HUES48 (cell line): ENCODE data around the gene SPACA5B.
"Not testable (repeated sequence)": the region's sequence is repeated elsewhere in the genome, so short reads cannot be mapped to it uniquely, and the experiment has no call there.

Experiments used
- H3K27ac ChIP-seq: one replicate; pipeline ENCODE4 v1.7.0; 2013; ENCODE audit warnings: low read depth, low read length, inconsistent platforms
- H3K27me3 ChIP-seq: 2 replicates; pipeline ENCODE4 v1.6.1; 2013; ENCODE audit warnings: mild to moderate bottlenecking, low read length; ENCODE audit not compliant: control insufficient read depth, insufficient read depth
- H3K36me3 ChIP-seq: 2 replicates; pipeline ENCODE4 v1.6.1; 2013; ENCODE audit warnings: low read length; ENCODE audit not compliant: control insufficient read depth, insufficient read depth
- H3K4me1 ChIP-seq: 2 replicates; pipeline ENCODE4 v1.6.1; 2013; ENCODE audit warnings: mild to moderate bottlenecking, low read length; ENCODE audit not compliant: control insufficient read depth, insufficient read depth
- H3K4me3 ChIP-seq: 2 replicates; pipeline ENCODE4 v1.5.1; 2013; ENCODE audit warnings: mild to moderate bottlenecking, low read depth, low read length
- H3K9ac ChIP-seq: 2 replicates; pipeline ENCODE4 v1.6.1; 2013; ENCODE audit warnings: mild to moderate bottlenecking, low read depth, low read length, moderate library complexity
- H3K9me3 ChIP-seq: 2 replicates; pipeline ENCODE4 v1.6.1; 2013; ENCODE audit warnings: low read length; ENCODE audit not compliant: control insufficient read depth, insufficient read depth

The SPACA5B gene

GRCh38 chrX:48139076-48139475 lies 8.7 kb downstream of the SPACA5B start:
- H3K9me3 ChIP-seq, H3K27ac ChIP-seq, H3K36me3 ChIP-seq, H3K4me1 ChIP-seq, H3K4me3 ChIP-seq, H3K9ac ChIP-seq, H3K27me3 ChIP-seq: not testable (repeated sequence)

- not testable (repeated sequence) for H3K9me3 ChIP-seq, H3K36me3 ChIP-seq, H3K4me3 ChIP-seq, H3K9ac ChIP-seq, H3K27me3 ChIP-seq, H3K4me1 ChIP-seq, H3K27ac ChIP-seq
Observed at GRCh38 chrX:48141810-48142508, 11.5 kb downstream of the SPACA5B start.

DNA sequence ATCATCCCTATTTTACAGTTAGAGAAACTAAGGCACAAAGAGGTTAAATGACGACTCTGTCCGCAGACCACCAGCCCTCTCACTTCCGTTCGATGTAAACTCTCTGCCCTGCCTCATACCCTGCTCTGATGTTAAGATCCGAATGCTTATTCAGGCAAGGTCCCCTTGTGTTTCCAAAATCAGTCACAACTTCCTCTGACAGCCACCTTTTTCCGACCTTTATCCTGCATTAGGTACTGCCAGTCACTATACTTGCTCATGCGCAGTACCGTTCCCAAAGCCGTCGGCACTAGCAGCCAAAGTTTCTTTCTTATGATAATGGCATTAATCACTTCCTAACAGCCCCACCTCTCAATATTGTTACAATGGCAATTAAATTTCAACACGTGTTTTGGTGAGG lies 12.3 kb downstream of the SPACA5B start:
- not testable (repeated sequence) for H3K27ac ChIP-seq, H3K4me1 ChIP-seq, H3K27me3 ChIP-seq, H3K4me3 ChIP-seq, H3K9me3 ChIP-seq, H3K36me3 ChIP-seq, H3K9ac ChIP-seq

DNA sequence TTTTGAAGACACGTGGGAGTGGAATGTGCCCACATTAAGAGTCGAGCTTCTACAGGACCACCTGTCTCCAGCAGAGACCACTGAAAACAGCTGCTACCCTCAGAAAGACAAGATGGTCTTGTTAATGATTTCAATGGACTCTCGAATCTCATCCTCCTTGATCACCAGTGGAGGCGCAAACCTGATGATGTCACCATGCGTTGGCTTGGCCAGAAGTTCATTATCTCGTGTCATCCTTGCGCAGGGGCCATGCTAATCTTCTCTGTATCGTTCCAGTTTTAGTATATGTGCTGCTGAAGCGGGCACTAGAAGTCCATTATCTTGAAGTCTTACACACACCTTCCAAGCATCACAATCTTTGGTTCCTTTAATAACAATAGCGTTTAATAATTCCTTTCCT lies 23.3 kb downstream of the SPACA5B start:
- Histone ChIP-seq H3K9me3 (peaks cover 23% of the 10 kb centered on the region), H3K9ac (no peak overlapping the region), H3K4me3 (no peak overlapping the region), H3K4me1 (no peaks in the 10 kb centered on the region), H3K27ac (no peak overlapping the region), H3K27me3 (no peaks in the 10 kb centered on the region), H3K36me3 (no peaks in the 10 kb centered on the region)

DNA sequence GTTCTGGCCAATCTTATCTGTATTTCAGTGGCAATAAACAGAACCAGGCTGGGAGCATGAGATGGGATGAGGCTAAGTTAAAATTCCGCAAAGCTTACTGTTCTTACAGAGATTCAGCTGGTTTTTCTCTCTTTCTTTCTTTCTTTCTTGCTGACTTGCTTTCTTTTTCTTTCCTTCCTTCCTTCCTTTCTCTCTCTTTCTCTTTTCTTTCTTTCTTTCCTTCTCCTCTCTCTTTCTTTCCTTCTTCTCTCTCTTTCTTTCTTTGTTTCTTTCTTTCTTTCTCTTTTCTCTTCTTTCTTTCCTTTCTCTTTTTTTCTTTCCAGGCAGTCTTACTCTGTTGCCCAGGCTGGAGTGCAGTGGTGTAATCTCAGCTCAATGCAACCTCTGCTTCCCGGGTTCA lies 24.4 kb downstream of the SPACA5B start:
- Histone ChIP-seq H3K4me1 (no peaks in the 10 kb centered on the region), H3K27me3 (no peaks in the 10 kb centered on the region)

DNA sequence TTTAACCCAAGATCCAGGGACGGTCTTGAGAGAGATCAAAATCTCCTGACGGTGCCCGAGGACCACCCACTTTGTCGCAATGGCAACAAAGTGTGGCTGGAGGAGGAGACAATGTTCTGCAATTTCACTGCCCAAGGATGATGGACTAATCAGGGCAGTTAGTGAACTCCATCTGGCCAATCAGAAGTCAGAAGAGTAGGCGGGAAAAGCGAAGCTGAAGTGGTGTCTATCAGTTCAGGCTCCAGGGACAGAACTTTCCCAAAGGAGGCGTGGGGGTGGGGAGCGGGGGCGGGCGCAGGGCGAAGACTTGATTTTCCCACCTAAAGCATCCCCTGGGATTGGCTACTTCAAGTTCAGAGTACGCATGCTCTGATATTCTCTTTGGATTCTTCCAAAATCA lies 25.6 kb downstream of the SPACA5B start:
- Histone ChIP-seq H3K4me1 (no peaks in the 10 kb centered on the region), H3K9ac (no peak overlapping the region), H3K4me3 (no peak overlapping the region), H3K27me3 (no peaks in the 10 kb centered on the region), H3K9me3 (peaks cover 20% of the 10 kb centered on the region), H3K36me3 (no peaks in the 10 kb centered on the region), H3K27ac (no peak overlapping the region)

More for the DNA sequence above, 24.4 kb downstream of the SPACA5B start:
- H3K9ac ChIP-seq, result no peak overlapping the region
- no peak overlapping the region for H3K27ac ChIP-seq
- H3K36me3 ChIP-seq, result no peaks in the 10 kb centered on the region
- peaks cover 24% of the 10 kb centered on the region for H3K9me3 ChIP-seq
- no peak overlapping the region for H3K4me3 ChIP-seq

- H3K27ac ChIP-seq, result no peak overlapping the region
- H3K27me3 ChIP-seq, result no peaks in the 10 kb centered on the region
- H3K4me1 ChIP-seq, result no peaks in the 10 kb centered on the region
- H3K9me3 ChIP-seq, result peaks cover 23% of the 10 kb centered on the region
- no peak overlapping the region for H3K4me3 ChIP-seq
- no peaks in the 10 kb centered on the region for H3K36me3 ChIP-seq
- no peak overlapping the region for H3K9ac ChIP-seq
Observed at GRCh38 chrX:48165241-48165640, 34.8 kb downstream of the SPACA5B start.

DNA sequence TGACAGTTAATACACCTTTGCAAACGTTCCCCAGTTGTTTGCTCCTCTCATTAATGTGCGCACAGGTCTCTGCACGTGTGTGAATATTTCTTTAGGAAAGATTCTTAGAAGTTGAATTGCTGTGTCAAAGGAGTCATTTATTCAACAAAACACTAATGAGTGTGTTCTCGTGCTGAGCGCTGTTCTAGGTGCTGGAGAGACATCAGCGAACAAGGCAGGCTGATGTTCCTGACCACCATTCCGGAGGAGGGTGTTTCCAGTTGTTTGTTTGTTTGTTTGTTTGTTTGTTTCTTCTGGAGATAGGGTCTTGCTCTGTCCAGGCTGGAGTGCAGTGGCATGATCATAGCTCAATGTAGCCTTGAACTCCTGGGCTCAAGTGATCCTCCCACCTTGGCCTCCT lies 35.9 kb downstream of the SPACA5B start:
- H3K4me3 ChIP-seq, result not testable (repeated sequence)

DNA sequence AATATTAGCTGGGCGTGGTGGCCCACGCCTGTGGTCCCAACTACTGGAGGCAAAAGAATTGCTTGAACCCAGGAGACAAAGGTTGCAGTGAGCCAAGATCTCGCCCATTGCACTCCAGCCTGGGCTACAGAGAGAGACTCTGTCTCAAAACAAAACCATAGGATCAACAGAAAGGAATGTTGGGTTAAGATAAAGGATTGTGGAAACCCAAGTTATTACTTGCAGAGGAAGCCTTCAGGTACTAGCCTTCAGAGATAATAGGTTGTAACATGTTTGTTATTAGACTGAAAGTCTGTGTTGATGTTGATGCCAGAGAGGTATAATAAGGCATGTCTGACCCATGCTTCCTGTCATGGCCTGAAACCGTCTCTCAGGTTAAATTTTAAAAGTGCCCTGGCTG lies 49.3 kb downstream of the SPACA5B start:
- Histone ChIP-seq H3K36me3 (no peaks in the 10 kb centered on the region), H3K4me3 (no peak overlapping the region), H3K9me3 (peaks cover 12% of the 10 kb centered on the region; the same call in 1 of the 2 replicates), H3K9ac (no peak overlapping the region), H3K27ac (no peak overlapping the region), H3K4me1 (no peaks in the 10 kb centered on the region), H3K27me3 (no peaks in the 10 kb centered on the region)

More for the DNA sequence above, 35.9 kb downstream of the SPACA5B start:
- peaks cover 26% of the 10 kb centered on the region for H3K9me3 ChIP-seq
- H3K27me3 ChIP-seq, H3K9ac ChIP-seq, H3K4me1 ChIP-seq, H3K27ac ChIP-seq, H3K36me3 ChIP-seq: not testable (repeated sequence)

DNA sequence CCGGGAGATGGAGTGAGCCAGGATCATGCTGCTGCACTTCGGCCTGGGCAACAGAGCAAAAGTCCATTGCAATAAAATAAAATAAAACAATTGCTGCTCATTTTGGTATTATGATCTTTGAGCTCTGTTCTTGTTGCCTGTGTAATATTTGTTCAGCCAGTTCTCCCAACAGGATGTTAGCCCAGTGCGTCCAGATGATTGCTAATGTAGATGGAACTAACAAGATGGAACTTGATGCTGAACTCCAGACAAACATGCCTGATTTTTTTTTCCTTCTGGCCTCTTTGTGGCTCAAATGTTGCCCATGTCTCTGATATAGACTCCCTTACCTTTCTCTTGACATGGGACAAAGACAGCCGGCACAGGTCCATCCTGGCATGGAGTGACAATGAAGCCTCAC lies 50.4 kb downstream of the SPACA5B start:
- Histone ChIP-seq H3K4me3 (no peak overlapping the region), H3K27ac (no peak overlapping the region), H3K27me3 (no peaks in the 10 kb centered on the region)

GRCh38 chrX:48181882-48182281 lies 51.5 kb downstream of the SPACA5B start:
- not testable (repeated sequence) for H3K27ac ChIP-seq, H3K9ac ChIP-seq, H3K4me3 ChIP-seq, H3K27me3 ChIP-seq, H3K36me3 ChIP-seq, H3K9me3 ChIP-seq, H3K4me1 ChIP-seq

More for the DNA sequence above, 50.4 kb downstream of the SPACA5B start:
- Histone ChIP-seq H3K36me3 (no peaks in the 10 kb centered on the region), H3K9ac (no peak overlapping the region), H3K4me1 (no peaks in the 10 kb centered on the region), H3K9me3 (peaks cover 9% of the 10 kb centered on the region; the same call in 1 of the 2 replicates)
